PC-9 (cell line): ENCODE measurements around the gene SFTPD. TPM values are rescaled to one million over a fixed set of nuclear protein-coding genes. Genes with fewer than 3 reads are reported as not detected.

Experiments used
- BruUV-seq: library from RNA; stranded (reverse); fragments of 400-500 nt; replicated peaks from 2 replicates; lab custom pipeline; 2021; lab: Mats Ljungman, UMichigan
- CTCF ChIA-PET: fragments of 300-600 bp; sonication (Branson Sonifier 250); formaldehyde crosslinking; loops from one replicate; lab custom pipeline; 2022; ENCODE audit warnings: antibody characterized with exemption; lab: Charles Lee
- POLR2A ChIA-PET: fragments of 300-600 bp; sonication (Branson Sonifier 250); formaldehyde crosslinking; loops from one replicate; lab custom pipeline; 2022; ENCODE audit warnings: antibody characterized with exemption; ENCODE audit not compliant: unreplicated experiment; lab: Charles Lee
- DNase-seq, 2 experiments: peaks; one replicate each; pipeline versions ENCODE4 v3.0.0 to v3.0.0-alpha.2; 2015 to 2022; ENCODE audit warnings: mixed read lengths in 1 of 2
- H2AFZ ChIP-seq: fragments of 200-600 bp; sonication (generic); 2 replicates; pipeline ENCODE4 v1.8.1; 2017; ENCODE audit warnings: antibody characterized with exemption
- H3F3A ChIP-seq: fragments of 200-600 bp; sonication (generic); 2 replicates; pipeline ENCODE4 v1.8.1; 2017; ENCODE audit warnings: antibody characterized with exemption, mild to moderate bottlenecking, low read depth; ENCODE audit not compliant: insufficient read depth
- H3K27ac ChIP-seq: fragments of 200-600 bp; sonication (generic); 2 replicates; pipeline ENCODE4 v1.6.1; 2016; ENCODE audit warnings: mixed run types
- H3K27me3 ChIP-seq: fragments of 200-600 bp; sonication (generic); 2 replicates; pipeline ENCODE4 v1.6.1; 2016; ENCODE audit warnings: low read depth, mixed run types; ENCODE audit not compliant: insufficient read depth
- H3K36me3 ChIP-seq: fragments of 200-600 bp; sonication (generic); 2 replicates; pipeline ENCODE4 v1.6.1; 2016; ENCODE audit warnings: low read depth, mixed run types
- H3K4me1 ChIP-seq: fragments of 200-600 bp; sonication (generic); replicated peaks from 2 replicates; pipeline ENCODE4 v1.6.1; 2016; ENCODE audit warnings: mixed run types; ENCODE audit not compliant: insufficient read depth
- H3K4me2 ChIP-seq: fragments of 200-600 bp; sonication (generic); 2 replicates; pipeline ENCODE4 v1.6.1; 2017; ENCODE audit warnings: mixed run types
- H3K4me3 ChIP-seq: fragments of 200-600 bp; sonication (generic); 2 replicates; pipeline ENCODE4 v1.6.1; 2016; ENCODE audit warnings: mixed run types
- H3K79me2 ChIP-seq: fragments of 200-600 bp; sonication (generic); 2 replicates; pipeline ENCODE4 v1.6.1; 2017; ENCODE audit warnings: low read depth, mixed run types
- H3K9me2 ChIP-seq: fragments of 200-600 bp; sonication (generic); 2 replicates; pipeline ENCODE4 v1.8.1; 2017; ENCODE audit warnings: mild to moderate bottlenecking; ENCODE audit not compliant: insufficient read depth
- H3K9me3 ChIP-seq: fragments of 200-600 bp; sonication (generic); 2 replicates; pipeline ENCODE4 v1.8.1; 2016; ENCODE audit warnings: low read depth; ENCODE audit not compliant: insufficient read depth
- H4K20me1 ChIP-seq: fragments of 200-600 bp; sonication (generic); 2 replicates; pipeline ENCODE4 v1.8.1; 2017; ENCODE audit not compliant: insufficient read depth
- CTCF ChIP-seq: fragments of 200-600 bp; sonication (generic); conservative IDR thresholded peaks from 2 replicates; pipeline ENCODE4 v1.6.1; 2017; ENCODE audit warnings: mixed run types, antibody characterized with exemption, mild to moderate bottlenecking, moderate library complexity
- EZH2 ChIP-seq: fragments of 200-600 bp; sonication (generic); IDR thresholded peaks from 2 replicates; pipeline ENCODE4 v1.8.0; 2017; ENCODE audit warnings: antibody characterized with exemption, low read depth
- intact Hi-C: fragments of 100-400 bp; cut with micrococcal nuclease; formaldehyde crosslinking; loops from one replicate; pipeline ENCODE4 v1.10.0; 2022; ENCODE audit not compliant: unreplicated experiment
- total RNA-seq: library from RNA; stranded (reverse); gene quantifications from 2 replicates; pipeline ENCODE4 v1.2.3, GENCODE V29; 2021

The SFTPD gene
- total RNA-seq, 1 experiment from 2014 or later, result not detected

GRCh38 chr10:79910836-79911235, 38.1 kb downstream of the SFTPD start:
- Histone ChIP-seq H3K27me3 (no peaks in the 10 kb centered on the region), H3K79me2 (no peaks in the 10 kb centered on the region), H3K4me2 (no peak overlapping the region), H3K4me3 (no peak overlapping the region), H2AFZ (no peak overlapping the region), H3K36me3 (no peaks in the 10 kb centered on the region), H3K9me3 (no peaks in the 10 kb centered on the region), H3K9me2 (no peaks in the 10 kb centered on the region), H4K20me1 (no peaks in the 10 kb centered on the region), H3K27ac (no peak overlapping the region), H3K4me1 (peaks cover 7% of the 10 kb centered on the region), H3F3A (no peaks in the 10 kb centered on the region)
- CTCF ChIA-PET, result no interaction called here
- intact Hi-C loops, result loop anchor here (10.0 kb wide), 1 partner anchor 214 kb away; no protein-coding TSS in a partner anchor
- DNase-seq, result no peak
- no TSS peak for BruUV-seq
- TF ChIP-seq CTCF (no peak), EZH2 (no peak)
- POLR2A ChIA-PET, result no interaction called here

- Histone ChIP-seq H3K9me3 (no peaks in the 10 kb centered on the region), H3K79me2 (no peaks in the 10 kb centered on the region), H4K20me1 (no peaks in the 10 kb centered on the region), H3K27ac (no peak overlapping the region), H3K4me3 (no peak overlapping the region), H3K27me3 (0 out of 2 replicates have a peak, but pooled peaks cover 1% of the 10 kb centered on the region), H3F3A (no peaks in the 10 kb centered on the region), H3K36me3 (no peaks in the 10 kb centered on the region), H2AFZ (no peak overlapping the region), H3K4me2 (no peak overlapping the region), H3K4me1 (peaks cover 2% of the 10 kb centered on the region; the same call in 1 of the 2 replicates), H3K9me2 (no peaks in the 10 kb centered on the region)
- DNase-seq, result no peak
- intact Hi-C loops, result loop anchor here (10.0 kb wide), 1 partner anchor 214 kb away; no protein-coding TSS in a partner anchor
- POLR2A ChIA-PET, result no interaction called here
- TF ChIP-seq CTCF (no peak), EZH2 (no peak)
- CTCF ChIA-PET, result no interaction called here
- BruUV-seq, result no TSS peak
Measured at GRCh38 chr10:79910344-79910743, 38.6 kb downstream of the SFTPD start.

GRCh38 chr10:79905322-79906314, 43.3 kb downstream of the SFTPD start:
- no peak overlapping the region for H3K27ac ChIP-seq
- intact Hi-C loops, result loop anchor here (2.0 kb wide), 1 partner anchor 75 kb away; no protein-coding TSS in a partner anchor
- POLR2A ChIA-PET, result no interaction called here
- H3F3A ChIP-seq, result no peaks in the 10 kb centered on the region
- no peaks in the 10 kb centered on the region for H3K9me3 ChIP-seq
- peaks cover 8% of the 10 kb centered on the region for H3K4me1 ChIP-seq
- H3K4me3 ChIP-seq, result peak overlapping the region; percentile 80
- H3K9me2 ChIP-seq, result no peaks in the 10 kb centered on the region
- no peaks in the 10 kb centered on the region for H3K79me2 ChIP-seq
- CTCF ChIA-PET, result no interaction called here
- peaks cover 14% of the 10 kb centered on the region; the same call in 1 of the 2 replicates for H3K27me3 ChIP-seq
- H2AFZ ChIP-seq, result peak overlapping the region; percentile 96
- no peaks in the 10 kb centered on the region for H4K20me1 ChIP-seq
- BruUV-seq, result no TSS peak
- peak overlapping the region; percentile 98 for H3K4me2 ChIP-seq
- DNase-seq, result peak in 1 of 2 experiments; percentile 12
- H3K36me3 ChIP-seq, result no peaks in the 10 kb centered on the region
- TF ChIP-seq CTCF (no peak), EZH2 (no peak)
